Fibroblast of skin of back (primary cell): Measurements from ENCODE around the gene PON3.
"Not testable (repeated sequence)": the region's sequence is repeated elsewhere in the genome, so short reads cannot be mapped to it uniquely, and the experiment has no call there.

Source experiments
- DNase-seq: peaks from one replicate; pipeline ENCODE4 v3.0.0-alpha.2; 2013

The PON3 gene

GRCh38 chr7:95411666-95412065, 15.5 kb upstream of the PON3 start:
- no peak for DNase-seq

- DNase-seq: peak; percentile 19
Measured at GRCh38 chr7:95411036-95411435, 14.9 kb upstream of the PON3 start.

GRCh38 chr7:95407751-95408150, 11.6 kb upstream of the PON3 start:
- DNase-seq: no peak

GRCh38 chr7:95405800-95406199, 9.6 kb upstream of the PON3 start:
- DNase-seq: no peak

- DNase-seq: no peak
Measured at GRCh38 chr7:95405208-95405607, 9.0 kb upstream of the PON3 start.

- DNase-seq: no peak
Measured at GRCh38 chr7:95404316-95404865, 8.2 kb upstream of the PON3 start.

GRCh38 chr7:95398155-95398940, 2.2 kb upstream of the PON3 start:
- DNase-seq: no peak

- no peak for DNase-seq
Measured at GRCh38 chr7:95397381-95397780, 1.2 kb upstream of the PON3 start.

GRCh38 chr7:95395755-95396135, 430 bp downstream of the PON3 start:
- no peak for DNase-seq

- DNase-seq: no peak
Measured at GRCh38 chr7:95394370-95394769, 1.8 kb downstream of the PON3 start.

GRCh38 chr7:95391761-95392160, 4.4 kb downstream of the PON3 start:
- no peak for DNase-seq

- no peak for DNase-seq
Measured at GRCh38 chr7:95389516-95389915, 6.7 kb downstream of the PON3 start.

- not testable (repeated sequence) for DNase-seq
Measured at GRCh38 chr7:95379457-95379856, 16.7 kb downstream of the PON3 start.

- DNase-seq: no peak
Measured at GRCh38 chr7:95376632-95377400, 19.4 kb downstream of the PON3 start.

GRCh38 chr7:95375591-95376257, 20.5 kb downstream of the PON3 start:
- DNase-seq: no peak

- no peak for DNase-seq
Measured at GRCh38 chr7:95373323-95373722, 22.9 kb downstream of the PON3 start.

- no peak for DNase-seq
Measured at GRCh38 chr7:95368235-95368634, 27.9 kb downstream of the PON3 start.

- DNase-seq: no peak
Measured at GRCh38 chr7:95367606-95368005, 28.6 kb downstream of the PON3 start.

- peak; percentile 61 for DNase-seq
Measured at GRCh38 chr7:95365151-95365550, 31.0 kb downstream of the PON3 start.

- no peak for DNase-seq
Measured at GRCh38 chr7:95357623-95358022, 38.6 kb downstream of the PON3 start.

GRCh38 chr7:95342642-95343307, 53.4 kb downstream of the PON3 start:
- DNase-seq: no peak

- no peak for DNase-seq
Measured at GRCh38 chr7:95342029-95342428, 54.1 kb downstream of the PON3 start.

- DNase-seq: no peak
Measured at GRCh38 chr7:95340491-95340890, 55.7 kb downstream of the PON3 start.
